Inferior parietal cortex (tissue), 1 donor: ENCODE data around the gene ACADS.

Experiments
- DNase-seq: peaks from one replicate; pipeline ENCODE4 v3.0.0-alpha.2; 2016; ENCODE audit errors: extremely low spot score

The ACADS gene

DNA sequence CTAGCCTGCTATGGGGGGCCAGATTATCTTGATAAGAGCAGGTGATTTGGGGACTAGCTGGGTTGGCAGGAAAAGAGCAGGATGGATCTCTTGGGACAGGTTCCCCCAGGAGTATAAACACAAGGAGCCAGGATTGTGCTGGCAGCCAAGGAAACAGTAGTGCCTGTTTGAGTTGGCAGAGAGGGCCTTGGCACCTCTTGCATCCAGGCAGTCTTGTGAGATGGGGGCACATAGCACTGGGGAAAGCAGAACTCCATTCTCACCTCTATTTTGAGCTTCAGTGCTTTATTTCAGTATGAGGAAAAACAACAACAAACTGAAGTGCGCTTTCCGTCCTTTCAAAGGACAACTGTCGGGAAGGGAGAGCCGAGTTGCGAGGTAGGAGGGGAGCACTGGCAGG lies 24.7 kb upstream of the ACADS start:
- no peak for DNase-seq

DNA sequence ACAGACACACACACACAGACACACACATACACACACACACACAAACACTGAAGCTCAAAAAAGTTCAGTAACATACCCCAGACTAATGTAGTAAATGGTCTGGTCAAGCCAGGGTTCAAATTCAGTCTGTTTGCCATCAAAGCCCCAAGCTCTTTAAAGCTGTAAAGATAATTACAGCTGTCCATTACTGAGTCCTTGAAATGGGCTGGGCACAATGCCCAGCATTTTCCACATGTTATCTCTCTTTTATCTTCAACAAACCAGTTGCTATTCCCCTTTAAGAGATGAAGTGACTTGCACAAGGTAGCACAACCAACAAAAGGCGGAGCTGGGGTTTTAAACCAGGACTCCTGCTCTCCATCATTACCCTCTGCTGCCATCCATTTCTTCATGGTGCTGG lies 23.0 kb upstream of the ACADS start:
- no peak for DNase-seq

DNA sequence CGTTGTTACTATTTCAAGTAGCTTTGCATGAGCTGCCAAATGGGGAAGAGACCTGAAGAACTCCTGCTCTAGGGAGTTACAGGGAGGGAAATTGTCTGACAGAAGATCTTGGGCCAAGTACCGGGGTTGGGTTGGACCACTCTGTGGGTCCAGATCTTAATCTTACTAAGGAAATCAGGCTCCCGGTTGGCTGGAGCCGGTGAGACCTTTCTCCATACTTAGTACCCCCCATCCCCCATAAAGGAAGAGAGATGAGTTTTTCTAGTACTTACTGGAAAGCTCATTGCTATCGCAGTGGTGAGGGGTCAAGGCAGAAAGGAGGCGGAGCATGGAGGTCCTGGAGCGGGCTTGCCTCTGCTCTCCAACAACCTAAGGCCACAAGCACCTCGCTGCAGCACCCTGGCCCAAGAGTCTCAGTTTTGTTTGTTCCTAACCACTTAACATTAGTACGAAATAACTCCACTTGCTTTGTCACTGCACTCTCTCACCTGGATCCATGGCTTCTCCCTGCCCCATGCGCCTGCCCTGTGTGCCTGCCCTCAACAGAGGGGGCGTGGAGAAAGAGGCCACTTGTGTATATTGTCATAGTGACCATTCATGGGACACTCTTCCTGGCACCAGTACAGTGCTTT lies 22.2 kb upstream of the ACADS start:
- no peak for DNase-seq

DNA sequence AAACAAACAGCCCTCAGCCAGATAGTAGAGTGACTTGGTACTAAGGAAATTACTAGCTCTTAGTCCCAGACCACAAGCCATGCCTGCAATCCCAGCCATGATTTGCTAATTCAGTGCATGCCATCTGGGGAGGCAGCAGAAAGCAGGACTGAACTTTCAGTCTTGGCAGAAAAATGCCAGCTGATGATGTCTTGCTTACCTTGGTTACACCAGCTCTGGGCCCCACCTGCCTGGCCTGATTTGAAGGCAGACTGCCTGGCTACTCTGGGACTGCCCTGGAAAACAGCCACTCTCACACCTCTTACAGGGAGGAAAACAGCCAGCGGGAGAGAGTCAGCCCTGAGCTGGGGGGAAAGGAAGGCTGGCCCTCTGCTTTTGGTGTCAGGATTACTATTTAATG lies 20.0 kb upstream of the ACADS start:
- no peak for DNase-seq

DNA sequence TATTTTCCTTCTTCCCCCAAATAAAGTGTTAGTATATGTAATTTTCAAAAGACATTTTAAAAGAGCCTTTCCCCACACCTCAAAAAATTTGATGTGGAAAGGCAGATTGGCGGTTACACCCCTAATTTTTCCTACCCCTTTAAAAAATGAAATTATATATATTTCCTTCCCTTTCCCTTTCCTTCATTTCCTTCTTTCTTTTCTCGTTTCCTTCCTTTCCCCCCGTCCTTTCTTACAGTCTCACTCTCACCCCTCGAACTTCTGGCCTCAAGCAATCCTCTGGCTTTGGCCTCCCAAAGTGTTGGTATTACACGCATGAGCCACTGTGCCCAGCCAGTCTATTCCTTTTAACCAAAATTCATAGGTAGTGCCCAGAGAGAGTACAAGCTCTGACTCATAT lies 19.6 kb upstream of the ACADS start:
- no peak for DNase-seq

DNA sequence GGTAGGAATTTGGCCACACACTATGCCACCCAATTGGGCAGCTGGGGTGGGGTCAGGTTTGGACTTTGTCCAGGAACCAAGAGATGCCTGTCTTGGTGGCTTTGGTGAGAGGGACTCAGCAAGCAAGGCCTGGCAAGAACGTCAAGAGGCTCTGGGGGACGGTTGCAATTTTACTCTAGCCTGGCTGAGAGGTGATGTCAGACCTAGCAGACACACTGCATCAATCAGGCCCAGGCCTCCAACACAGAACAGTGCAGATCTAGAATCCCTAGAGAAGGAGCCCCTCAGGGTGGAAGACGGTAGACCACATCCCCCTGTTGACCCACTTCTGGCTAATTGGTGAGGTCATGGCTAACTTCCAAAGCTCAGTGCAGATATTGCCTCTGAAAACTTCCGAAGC lies 17.0 kb upstream of the ACADS start:
- DNase-seq = no peak

DNA sequence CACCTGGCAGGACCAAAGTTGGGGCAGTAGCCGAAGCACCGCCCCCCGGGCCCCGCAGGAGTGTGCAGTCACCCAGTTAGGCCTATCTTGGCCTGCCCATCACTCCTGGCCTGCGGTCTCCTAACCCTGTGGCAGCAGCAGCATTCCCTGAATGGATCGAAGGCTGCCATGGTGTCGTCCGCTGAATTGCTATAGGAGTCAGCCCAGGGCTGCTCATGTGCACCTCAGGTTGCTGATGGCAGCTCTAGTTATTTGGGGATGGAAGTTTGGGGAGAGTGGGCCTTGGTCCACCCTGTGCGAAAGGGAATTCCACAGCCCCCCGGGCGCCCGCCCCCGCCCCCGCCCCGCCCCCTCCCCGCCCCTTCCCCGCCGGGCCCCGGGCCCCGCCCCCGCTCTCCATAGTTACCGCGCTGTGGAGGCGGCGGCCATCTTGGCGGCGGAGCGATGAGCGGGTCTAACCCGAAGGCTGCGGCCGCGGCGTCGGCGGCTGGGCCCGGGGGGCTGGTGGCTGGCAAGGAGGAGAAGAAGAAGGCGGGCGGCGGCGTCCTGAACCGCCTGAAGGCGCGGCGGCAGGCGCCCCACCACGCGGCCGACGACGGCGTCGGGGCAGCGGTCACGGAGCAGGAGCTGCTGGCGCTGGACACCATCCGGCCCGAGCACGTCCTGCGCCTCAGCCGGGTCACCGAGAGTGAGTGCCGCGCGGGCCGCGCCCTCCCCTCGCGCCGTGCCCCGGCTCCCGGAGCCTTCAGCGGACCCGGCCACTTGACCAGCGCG lies 15.4 kb upstream of the ACADS start, which contains the start of gene UNC119B:
TSS of gene UNC119B (plus strand) at position 428 of the 774 bp plus-strand sequence. CDS start at position 445, 17 bp downstream.
- DNase-seq = peak; percentile 47

DNA sequence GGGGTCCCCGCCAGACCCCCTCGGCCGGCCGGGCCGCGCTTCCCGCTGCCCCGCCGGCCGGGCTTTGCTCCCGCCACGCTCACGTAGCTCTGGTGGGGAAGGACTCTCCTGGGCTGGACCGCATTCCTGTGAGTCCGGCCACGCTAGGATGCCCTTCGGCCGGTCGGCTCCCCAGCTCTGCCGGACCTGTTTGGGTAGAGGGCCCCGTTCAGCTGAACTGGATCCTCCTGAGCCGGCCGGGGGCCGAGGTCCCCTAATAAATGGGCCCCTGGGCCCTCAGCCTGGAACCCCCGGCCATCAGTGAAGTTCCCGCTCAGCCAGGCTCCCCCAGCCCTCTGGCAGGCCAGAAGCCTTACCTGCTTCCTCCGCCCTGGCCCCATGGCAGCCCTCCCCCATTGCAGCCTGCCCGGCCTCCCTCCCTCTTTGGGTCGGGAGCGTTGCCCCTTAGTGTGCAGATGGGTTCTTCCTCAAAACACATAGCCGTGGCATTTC lies 14.8 kb upstream of the ACADS start:
- no peak for DNase-seq

DNA sequence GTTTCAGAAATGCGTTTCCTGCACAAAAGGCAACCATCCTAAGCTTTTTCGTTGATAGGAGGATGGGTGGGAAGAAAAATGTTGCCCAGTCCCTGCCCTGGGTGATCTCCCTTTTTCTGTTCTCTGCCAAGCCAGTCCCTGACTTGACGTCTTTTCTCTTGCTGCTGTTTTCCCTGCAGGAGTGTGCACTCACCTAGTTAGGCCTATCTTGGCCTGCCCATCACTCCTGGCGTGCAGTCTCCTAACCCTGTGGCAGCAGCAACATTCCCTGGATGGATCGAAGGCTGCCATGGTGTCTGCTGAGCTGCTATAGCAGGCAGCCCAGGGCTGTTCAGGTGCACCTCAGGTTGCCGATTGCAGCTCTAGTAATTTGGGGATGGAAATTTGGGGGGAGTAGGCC lies 14.2 kb upstream of the ACADS start:
- no peak for DNase-seq

DNA sequence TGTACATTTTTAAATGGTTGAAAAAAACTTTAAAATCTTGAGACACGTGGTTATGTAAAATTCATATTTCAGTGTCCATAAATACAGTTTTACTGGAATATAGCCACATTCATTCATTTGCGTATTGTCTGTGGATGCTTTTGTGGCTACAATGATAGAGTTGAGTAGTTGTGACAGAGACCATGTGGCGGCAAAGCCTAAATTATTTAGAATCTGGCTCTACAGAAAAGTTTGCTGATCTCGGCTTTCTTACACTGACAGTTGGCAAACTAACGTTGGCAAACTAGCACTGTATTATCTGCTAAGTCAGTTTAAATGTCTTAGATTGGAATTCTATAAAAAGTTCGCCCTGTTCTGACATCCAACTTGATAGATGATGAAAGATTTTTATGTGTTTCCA lies 13.0 kb upstream of the ACADS start:
- no peak for DNase-seq

DNA sequence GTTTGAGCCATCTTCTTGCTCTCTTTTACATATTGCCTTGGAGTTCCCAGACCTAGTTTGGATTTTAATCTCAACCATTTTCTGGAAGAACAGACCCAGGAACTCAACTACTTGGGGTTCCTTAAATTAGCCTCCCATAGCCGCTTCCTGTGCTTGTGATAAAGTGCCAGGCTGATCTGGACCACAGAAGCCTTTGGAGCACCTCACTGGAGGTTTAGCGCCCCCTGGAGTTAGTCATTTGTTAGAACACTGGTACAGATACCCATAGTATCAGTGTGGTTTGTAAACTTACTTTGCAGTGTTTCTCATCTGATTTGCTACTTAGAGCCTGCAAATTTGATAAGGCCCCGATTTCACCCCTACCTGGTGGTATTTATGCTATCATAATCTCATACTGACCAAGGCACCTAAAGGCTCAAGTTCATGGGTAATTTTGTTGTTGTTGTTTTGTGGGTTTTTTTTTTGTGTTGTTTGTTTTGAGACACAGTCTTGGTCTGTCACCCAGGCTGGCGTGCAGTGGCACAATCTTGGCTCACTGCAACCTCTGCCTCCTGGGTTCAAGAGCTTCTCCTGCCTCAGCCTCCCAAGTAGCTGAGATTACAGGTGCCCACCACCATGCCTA lies 11.7 kb upstream of the ACADS start:
- DNase-seq = peak; percentile 92

DNA sequence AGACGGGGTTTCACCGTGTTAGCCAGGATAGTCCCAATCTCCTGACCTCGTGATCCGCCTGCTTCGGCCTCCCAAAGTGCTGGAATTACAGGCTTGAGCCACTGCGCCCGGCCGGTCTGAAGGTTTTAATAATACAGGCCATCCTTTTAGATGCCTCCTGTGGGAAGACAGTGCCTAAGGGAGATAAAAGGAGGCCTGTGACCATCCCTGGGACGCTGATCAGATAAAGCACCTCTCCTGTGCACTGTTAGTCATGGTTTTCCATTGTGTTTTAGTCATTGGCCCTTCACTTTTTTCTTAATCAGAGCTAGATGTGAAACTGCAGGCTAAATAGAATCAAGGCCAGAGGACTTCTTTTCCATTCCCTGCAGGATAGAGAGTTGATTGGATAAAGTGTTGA lies 7.6 kb upstream of the ACADS start:
- DNase-seq = no peak

DNA sequence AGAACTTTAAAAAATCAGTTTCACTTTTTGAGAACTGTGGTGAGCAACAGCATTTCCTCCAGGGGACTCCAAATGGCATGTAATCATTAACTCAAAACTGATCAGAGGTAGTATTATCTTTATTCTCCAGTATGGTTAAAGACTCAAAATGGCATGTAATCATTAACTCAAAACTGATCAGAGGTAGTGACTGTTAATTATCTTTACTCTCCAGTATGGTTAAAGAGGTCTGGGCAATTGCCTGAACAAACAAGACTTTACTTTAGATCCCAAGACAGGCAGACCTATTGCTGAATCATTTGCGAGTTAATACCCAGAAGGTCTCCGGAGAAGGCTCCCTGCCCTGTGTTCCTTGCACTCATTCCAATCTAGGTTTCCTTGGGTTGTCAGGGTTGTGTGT lies 6.6 kb upstream of the ACADS start:
- DNase-seq = no peak

DNA sequence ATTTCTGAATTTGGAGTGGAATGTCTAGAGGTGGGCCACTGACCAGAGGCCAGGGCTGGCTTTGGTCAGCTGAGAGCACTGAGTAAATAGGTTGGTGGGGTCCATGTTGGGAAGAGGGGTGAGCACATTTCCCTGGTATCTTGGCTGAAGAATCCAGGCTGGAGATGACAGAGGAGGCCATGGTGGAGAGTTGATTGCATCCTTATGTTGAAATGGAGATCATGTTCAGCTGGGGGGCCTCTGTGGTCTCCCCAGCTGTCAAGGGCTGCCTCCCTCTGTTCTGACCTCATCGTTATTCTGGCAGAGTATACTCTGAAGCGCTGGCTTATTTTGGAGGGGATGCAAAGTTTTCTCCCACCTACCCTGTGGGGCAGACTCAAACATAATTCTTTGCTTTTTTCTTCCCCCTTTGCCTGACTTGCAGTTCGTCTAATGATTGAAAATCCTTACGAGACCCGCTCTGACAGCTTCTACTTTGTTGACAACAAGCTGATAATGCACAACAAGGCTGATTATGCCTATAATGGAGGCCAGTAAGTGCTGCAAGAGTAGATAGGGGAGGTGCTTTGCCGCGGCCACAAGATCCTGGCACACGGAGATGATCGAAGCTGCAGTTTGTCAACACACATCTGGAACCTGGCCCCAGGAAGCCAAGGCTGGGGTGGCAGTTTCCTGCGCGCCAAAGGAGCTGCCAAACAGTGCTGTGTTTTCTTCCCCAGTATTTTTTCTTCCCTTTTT lies 6.0 kb upstream of the ACADS start:
- DNase-seq = no peak

DNA sequence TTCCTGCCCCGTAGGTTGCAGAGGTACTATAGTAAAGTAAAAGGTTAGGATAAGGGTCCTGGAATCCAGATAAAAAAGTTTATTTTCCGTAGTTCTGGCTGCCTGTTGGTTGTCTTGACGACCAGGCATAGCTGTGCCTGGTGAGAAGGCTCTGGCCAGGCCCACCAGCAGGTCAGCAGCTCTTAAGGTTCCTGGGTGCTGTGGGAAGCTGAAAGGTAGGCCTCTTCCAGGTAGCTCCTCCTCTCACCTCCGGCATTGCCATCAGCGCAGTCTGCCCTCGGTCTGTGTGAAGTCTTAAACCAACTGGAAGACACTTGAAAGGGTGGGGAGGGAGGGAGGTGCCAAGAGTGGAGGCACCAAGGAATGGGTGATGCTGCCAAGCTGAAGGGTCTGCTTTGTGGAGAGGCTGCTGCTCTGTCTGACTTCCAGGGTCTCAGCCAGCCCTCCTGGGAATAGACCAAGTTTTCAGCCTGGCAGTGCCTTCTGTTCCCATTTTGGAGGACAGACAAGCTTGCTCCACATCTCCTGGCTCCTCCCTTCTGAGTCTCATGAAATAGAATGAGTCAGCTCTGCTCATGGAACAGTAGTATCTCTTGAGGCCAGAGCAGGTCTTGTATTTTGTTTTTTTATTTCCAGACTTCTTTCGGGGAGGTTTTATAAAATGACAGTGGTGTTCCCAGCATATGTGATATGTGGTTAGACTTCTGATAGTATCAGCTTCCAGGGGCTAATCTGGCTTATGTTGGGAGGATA lies 5.2 kb upstream of the ACADS start:
- peak; percentile 61 for DNase-seq

DNA sequence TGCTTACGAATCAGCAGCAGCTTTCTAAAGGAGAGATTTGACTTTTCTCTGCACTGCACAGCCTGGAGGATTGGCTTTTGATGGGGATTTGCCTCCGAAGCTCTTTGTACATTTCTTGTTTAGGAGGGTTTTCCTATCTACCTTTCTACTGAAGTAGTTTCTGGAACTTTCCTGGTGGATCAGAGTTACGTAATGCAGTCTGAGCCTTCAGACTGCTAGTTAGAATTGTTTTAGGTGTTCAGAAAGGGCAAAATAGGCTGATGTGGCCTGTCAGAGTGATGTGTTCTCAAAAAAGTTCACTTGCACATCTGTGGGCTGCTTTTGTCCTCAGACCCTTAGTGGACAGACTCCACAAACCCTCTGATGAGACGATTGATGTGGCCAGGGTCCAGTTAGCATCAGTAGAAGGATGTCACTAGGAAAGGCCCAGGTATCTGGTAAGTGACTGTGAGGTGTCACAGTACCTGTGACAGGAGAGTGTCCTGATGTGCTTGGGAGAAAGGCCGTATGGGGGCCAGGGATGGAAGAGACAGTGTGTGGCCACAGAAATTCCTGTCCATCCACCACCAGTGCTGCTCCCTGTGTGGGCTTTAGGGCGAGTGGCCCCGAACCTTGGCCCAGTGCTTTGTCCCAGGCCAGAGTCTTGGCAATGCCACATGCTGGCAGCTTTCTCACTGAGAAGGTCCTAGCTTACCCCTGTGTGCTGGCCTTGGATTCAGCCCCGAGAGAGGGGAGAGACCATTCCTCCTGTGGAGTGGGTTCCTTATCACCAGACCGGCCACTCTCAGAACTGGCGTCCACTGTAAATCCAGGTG lies 4.4 kb upstream of the ACADS start:
- no peak for DNase-seq

DNA sequence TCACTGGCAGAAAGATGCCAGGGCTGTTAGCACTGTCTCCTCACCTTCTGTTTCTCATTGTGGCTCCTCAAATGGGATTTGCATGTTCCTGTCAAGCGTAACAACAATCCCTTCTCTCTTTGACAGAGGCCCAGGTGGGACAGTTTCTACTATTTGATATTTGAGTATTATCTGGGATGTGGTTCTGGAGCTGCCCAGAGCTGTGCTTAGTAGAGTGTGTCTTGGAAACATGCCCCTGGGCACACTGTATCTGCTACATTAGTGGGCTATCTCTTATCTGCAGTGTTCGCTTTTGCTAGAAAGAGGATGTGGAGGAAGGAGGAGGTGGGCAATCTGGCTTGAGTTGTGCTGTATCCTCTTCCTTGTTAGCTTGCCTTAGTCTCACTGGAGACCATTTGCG lies 3.8 kb upstream of the ACADS start:
- DNase-seq = no peak

DNA sequence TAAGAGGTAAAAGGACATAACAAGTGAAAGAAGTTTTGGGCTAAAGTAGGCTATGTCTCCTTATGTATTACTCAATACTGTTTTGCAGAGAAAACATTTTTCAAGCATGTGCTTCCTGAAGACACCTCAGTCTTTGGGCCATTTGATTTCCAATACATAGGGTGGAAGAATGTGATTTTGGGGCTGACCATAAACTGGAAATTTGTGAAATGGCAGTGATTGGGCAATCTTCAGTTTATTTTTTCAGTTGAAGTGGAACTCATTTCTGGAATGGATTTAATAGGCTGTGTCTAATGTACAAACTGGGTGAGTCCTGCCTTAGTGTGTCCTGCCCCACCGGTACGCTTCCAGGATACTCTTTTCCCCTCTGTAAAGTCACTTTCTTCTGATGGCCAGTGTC lies 2.8 kb upstream of the ACADS start:
- no peak for DNase-seq

DNA sequence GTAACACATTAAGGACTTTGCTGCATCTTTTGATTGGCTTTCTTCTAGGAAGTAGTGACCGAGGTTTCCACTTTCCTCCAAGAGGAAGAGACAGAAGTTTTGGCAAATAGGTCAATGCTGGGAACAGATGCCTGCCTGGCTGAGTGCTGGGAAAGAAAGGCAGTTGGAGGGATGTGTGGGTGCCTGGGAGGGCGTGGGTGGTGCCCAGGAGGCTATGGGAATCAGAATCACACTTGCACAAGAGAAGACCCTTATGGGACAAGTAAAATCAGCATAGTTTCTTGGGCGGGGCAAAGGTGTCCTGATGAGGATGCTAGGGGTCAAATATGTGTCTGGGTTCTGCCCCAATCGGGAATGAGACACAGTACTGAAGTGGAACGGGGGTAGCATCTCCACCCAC lies 906 bp upstream of the ACADS start:
- no peak for DNase-seq

DNA sequence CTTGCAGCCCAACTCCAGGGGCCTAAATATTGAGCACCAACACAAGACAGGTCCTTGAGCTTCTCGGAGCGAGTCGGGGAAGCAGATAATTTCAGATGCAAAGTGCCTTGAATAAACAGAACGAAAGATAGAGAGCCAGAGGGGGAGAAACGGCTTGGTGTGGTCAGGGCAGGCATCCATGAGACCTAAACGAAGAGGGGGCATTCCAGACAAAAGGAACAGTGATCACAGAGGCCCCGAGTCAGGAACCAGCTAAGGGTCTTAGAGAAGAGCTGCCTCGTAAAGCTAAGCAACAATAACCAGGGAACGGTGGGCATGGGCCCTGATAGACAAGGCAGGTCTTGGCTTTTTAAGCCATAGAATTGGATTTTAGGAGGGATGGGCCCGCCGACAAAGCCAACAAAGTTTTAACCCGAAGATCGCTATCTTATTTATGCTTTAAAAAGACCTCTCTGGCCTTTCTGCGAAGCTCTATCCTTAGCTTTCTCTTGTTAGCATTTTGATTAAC lies 421 bp upstream of the ACADS start:
- DNase-seq = no peak

DNA sequence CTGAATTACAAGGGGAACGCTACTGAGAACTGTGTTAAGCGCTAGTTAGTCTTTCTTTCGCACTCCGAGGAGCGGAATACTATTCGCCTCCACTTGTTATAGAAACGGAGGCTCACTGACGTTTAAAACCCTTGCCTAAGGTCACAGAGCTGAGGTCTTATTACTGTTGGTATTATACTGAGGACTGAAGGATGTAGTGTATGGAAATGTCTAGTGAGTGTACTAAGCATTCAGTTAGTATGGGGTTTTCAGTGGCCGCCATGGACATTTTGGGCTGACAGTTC lies 826 bp downstream of the ACADS start:
- DNase-seq = peak; percentile 4
